ENCODE data around the gene HBG1.

Gene HBG1

DNA sequence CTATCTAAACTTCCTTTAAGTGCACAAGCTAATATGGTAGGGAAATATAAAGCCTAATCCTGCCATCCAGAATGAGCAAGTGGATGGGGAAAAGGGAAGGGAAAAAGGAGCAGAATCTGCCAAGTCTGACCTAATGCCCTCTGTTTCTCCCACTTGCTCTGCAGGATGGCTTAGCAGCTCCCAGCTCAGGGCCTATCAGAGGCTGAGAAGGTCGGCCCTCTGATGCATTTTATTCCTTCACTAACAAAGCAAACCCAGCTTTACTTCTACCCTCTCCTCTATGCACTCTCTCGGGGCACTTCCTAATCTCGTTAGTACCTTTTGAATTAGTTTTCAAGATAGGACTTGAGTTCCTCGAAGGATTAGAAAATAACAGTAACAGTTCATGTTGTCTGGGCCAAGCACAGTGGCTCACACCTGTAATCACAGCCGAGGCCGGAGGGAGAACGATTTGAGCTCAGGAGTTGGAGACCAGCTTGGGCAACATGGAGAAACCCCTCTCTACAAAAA, 39.2 kb downstream of the HBG1 start:
- Histone ChIP-seq H3K27me3 (no peaks in the 10 kb centered on the region), H3K4me1 (no peaks in the 10 kb centered on the region), H3K4me3 (ENCODE audit: low read depth, low read length) (no peak overlapping the region), H3K36me3 (no peaks in the 10 kb centered on the region), H3K9me3 (no peaks in the 10 kb centered on the region)
- TF ChIP-seq, protein P1, sequence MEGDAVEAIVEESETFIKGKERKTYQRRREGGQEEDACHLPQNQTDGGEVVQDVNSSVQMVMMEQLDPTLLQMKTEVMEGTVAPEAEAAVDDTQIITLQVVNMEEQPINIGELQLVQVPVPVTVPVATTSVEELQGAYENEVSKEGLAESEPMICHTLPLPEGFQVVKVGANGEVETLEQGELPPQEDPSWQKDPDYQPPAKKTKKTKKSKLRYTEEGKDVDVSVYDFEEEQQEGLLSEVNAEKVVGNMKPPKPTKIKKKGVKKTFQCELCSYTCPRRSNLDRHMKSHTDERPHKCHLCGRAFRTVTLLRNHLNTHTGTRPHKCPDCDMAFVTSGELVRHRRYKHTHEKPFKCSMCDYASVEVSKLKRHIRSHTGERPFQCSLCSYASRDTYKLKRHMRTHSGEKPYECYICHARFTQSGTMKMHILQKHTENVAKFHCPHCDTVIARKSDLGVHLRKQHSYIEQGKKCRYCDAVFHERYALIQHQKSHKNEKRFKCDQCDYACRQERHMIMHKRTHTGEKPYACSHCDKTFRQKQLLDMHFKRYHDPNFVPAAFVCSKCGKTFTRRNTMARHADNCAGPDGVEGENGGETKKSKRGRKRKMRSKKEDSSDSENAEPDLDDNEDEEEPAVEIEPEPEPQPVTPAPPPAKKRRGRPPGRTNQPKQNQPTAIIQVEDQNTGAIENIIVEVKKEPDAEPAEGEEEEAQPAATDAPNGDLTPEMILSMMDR (IDR thresholded peaks at IDR 0.05; ENCODE audit: low read depth, low read length), result no peak
- DNase-seq, result no peak

DNA sequence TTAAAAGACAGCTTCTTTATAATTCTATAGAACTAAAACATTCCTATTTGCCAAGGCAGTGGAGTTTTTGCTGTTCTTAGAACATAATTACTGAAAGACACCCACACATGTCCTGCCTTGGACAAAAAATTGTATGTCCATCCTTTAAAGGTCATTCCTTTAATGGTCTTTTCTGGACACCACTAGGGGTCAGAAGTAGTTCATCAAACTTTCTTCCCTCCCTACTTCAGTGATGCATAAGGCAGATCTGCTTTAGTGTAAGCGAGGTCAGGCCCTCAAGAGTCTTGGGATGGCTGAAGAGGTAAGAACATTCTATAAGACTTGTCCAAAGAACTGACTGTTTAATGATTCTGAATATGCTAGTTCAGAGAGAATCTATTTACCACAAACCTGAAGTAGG, 44.9 kb downstream of the HBG1 start:
- TF ChIP-seq, protein P1 (IDR thresholded peaks at IDR 0.05; ENCODE audit: low read depth, low read length), result 0 out of 2 replicates have a peak, but pooled peaks have one; percentile 9
- Histone ChIP-seq H3K36me3 (no peaks in the 10 kb centered on the region), H3K27me3 (no peaks in the 10 kb centered on the region), H3K9me3 (no peaks in the 10 kb centered on the region), H3K4me3 (ENCODE audit: low read depth, low read length) (no peak overlapping the region), H3K4me1 (no peaks in the 10 kb centered on the region)
- DNase-seq, result no peak

DNA sequence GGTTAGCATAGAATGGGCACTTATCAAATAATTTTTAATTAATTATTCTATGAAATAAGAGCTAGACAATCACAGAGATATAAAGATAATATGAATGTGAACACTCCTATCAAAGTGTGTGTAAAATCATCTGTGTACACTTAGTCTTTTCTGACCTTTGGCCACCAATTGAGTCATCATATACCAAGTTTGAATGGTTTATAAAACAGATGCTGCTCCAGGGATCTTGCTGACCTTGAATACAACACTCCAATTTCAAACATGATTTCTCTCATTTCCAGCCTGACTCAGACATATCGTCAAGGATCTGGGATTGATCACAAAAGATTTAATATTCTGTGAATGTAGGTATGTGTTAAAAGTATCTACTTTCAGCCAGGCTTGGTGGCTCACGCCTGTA, 46.3 kb downstream of the HBG1 start:
- TF ChIP-seq, protein P1 (IDR thresholded peaks at IDR 0.05; ENCODE audit: low read depth, low read length), result no peak
- Histone ChIP-seq H3K9me3 (no peaks in the 10 kb centered on the region), H3K27me3 (no peaks in the 10 kb centered on the region), H3K4me1 (no peaks in the 10 kb centered on the region), H3K4me3 (ENCODE audit: low read depth, low read length) (no peak overlapping the region), H3K36me3 (no peaks in the 10 kb centered on the region)
- no peak for DNase-seq

DNA sequence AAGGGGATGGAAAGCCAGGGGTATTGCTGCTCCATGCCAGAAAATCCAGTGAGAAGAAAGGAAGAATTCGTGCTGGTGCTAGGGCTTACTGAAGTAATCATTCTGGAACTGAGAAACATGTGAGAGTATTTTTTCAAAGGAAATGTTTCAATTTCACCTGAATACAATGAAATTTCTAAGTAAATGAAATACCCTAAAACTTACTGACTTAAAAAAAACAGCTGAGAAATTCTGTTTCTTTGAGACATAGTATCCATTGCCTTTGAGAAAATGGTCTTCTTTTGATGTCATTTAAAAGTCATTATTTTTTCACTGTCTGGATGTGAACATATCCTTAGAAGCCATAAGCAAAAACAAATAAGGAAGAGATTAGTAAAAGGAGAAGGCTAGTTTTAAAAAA, 49.1 kb downstream of the HBG1 start, which contains the start of gene OR51V1:
Gene OR51V1 (minus strand): TSS at position 101 of the 400 bp plus-strand sequence. CDS start 0 bp downstream, at position 101.
- no peak for DNase-seq
- Histone ChIP-seq H3K4me3 (ENCODE audit: low read depth, low read length) (no peak within 1 kb of the TSS), H3K27me3 (no peaks in the 10 kb centered on the region), H3K36me3 (no peaks in the 10 kb centered on the region), H3K4me1 (no peaks in the 10 kb centered on the region), H3K9me3 (no peaks in the 10 kb centered on the region)
- TF ChIP-seq, protein P1 (IDR thresholded peaks at IDR 0.05; ENCODE audit: low read depth, low read length), result no peak

DNA sequence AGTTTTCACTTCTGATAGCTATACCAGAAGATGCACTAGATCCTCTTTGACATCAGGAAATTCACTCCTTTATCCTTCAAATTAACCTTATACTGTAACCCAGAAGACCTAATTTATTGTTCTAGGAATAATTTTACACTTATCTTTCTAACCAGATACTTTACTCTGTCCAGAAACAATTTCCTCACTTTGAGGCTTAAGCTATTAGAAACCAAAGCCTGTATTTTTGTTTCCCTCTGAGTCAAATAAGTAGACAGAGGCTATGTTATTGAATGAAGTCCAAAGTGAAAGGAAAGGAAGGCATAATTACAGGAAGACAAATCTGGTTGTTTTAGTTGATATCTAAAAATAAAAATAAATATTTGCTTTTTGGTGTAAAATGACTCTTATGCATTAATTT, 51.4 kb downstream of the HBG1 start:
- TF ChIP-seq, protein P1 (IDR thresholded peaks at IDR 0.05; ENCODE audit: low read depth, low read length), result no peak
- no peak overlapping the region for H3K4me3 ChIP-seq (ENCODE audit: low read depth, low read length)

More for the DNA sequence above, 51.4 kb downstream of the HBG1 start:
- no peaks in the 10 kb centered on the region for H3K9me3 ChIP-seq
- no peaks in the 10 kb centered on the region for H3K36me3 ChIP-seq
- no peaks in the 10 kb centered on the region for H3K27me3 ChIP-seq
- DNase-seq, result no peak
- no peaks in the 10 kb centered on the region for H3K4me1 ChIP-seq
